Jurkat, Clone E6-1 (cell line): Measurements from ENCODE around the gene TMEM163.
"Not testable (repeated sequence)": the region's sequence is repeated elsewhere in the genome, so short reads cannot be mapped to it uniquely, and the experiment has no call there.

Source experiments
- DNase-seq: peaks from one replicate; pipeline ENCODE4 v3.0.0-alpha.2; 2011; ENCODE audit warnings: low read depth, low spot score
- H3K4me3 ChIP-seq: 2 replicates; pipeline ENCODE4 v1.5.1; 2011; ENCODE audit warnings: mild to moderate bottlenecking, low read length, control low read depth, moderate library complexity

The TMEM163 gene

DNA sequence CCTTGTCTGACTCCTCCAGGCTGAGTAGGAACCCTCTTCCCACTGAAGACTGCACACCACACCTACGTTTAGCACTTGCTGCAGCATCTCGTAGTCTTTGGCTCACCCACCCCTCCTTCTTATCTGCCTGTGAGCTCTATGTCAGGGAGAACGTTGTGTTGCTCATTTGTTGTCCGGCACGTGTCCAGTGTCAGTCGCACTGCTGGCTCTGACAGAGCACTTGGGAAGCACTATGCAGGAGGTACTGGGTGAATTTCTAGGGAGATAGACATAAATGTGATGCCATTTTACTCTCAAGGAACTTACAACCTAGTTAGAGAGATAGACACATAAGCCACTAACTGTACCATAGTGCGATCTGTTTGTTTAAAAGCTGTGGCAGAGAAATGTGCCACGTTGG is 241.8 kb downstream of the TMEM163 start:
- DNase-seq, H3K4me3 ChIP-seq: not testable (repeated sequence)

DNA sequence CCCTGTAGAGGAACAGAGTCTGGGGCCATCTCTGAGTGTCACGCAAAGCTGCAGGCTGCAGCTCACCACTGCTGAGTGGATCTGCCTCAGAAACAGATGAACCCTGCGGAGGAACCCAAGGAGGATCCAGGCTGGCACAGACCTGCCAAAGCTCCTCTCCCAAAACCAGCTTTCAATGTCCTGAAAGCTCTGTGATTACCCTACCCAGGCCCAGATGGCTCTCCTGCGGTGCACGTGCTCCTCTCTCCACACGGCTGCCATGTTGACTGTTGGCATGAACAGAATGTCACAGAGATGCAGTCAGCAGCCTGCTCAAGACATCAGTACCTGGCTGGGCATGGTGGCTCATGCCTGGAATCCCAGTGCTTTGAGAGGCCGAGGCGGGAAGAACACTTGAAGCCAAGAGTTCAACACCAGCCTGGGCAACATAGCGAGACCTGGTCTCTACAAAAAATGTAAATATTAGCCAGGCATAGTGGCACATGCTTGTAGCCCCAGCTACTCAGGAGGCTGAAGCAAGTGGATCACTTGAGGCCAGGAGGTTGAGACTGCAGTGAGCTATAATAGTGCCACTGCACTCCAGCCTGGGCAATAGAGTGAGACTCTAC is 248.1 kb downstream of the TMEM163 start:
- no peak overlapping the region for H3K4me3 ChIP-seq
- no peak for DNase-seq

DNA sequence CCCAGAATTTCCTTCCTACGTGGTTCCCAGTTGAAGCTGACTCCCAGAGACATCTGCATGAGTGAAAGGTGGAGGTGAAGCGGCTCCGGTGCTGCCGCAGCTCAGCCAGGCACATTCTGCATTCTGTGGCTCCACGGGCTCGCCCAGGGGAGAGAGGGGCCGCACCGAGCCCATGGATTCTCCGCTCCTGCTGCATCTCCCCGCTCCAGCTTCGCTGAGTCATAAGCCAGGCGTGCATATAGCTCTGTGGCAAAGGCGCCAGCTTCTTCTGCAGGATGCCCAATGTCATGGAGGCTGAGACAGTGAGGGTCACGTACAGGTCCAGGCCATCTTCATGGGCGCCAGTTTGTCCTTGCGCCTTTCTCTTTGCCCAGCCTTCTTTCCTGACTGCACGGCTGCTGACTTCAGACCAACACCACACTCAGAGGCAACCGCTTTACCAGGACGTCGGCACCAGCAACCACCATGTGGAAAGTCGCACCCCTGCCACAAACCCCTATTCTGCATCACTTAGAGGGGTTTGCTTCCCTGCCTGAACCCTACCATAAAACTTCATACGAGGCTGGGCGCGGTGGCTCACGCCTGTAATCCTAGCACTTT is 249.2 kb downstream of the TMEM163 start:
- H3K4me3 ChIP-seq: no peak overlapping the region
- no peak for DNase-seq

DNA sequence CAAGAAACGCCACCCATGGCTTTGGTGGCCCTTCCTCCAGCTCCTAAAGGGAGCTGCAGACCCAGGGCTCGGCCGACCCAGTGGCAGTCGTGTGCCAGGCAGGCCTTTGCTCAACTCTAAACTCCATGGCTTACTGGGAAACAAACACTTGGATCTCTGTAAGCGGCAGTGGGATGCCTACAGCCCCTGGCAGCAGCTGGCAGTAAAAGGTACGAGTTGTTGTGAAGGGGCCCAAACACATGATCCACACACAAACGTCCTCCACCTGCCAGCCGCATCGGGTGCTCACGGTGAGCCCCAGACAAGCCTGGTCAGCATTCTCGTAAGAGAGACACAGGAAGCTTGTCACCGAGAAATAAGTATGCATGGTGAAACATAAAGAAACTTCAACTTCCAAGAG is 250.0 kb downstream of the TMEM163 start:
- no peak overlapping the region for H3K4me3 ChIP-seq
- no peak for DNase-seq

DNA sequence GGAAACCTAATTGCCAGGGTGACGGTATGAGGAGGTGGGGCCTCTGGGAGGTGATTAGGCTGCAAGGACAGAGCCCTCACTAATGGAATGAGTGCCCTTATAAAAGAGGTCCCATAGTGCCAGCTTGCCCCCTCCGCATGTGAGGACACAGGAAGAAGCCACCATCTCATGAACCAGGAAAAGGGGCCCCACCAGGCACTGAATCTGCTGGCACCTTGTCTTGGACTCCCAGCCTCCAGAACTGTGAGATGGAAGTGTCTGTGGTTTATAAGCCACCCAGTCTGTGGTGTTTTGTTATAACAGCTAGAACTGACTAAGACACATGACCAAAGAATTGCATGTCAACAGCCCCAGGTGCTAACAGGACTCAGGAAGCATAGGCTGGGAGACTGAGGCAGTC is 250.6 kb downstream of the TMEM163 start:
- H3K4me3 ChIP-seq: no peak overlapping the region
- peak; percentile 16 for DNase-seq

DNA sequence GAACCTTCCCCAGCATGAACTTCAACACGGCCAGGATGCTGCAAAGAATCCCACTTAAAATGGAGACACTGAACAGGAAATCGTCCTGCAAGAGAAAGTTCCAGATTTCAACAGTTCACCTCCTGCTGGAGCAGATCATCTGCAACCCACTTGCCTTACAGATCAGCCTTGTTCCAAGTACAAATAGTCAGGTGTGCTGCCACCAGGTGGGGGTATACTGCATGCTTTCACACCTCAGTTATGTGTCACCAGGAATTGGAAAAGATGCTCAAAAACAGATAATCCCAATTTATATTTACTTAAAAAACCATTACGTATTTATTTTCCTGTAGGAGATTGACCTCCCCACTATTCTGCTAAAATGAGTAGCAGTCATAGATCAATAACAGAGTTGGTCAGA is 252.7 kb downstream of the TMEM163 start:
- DNase-seq: peak; percentile 45
- no peak overlapping the region for H3K4me3 ChIP-seq

DNA sequence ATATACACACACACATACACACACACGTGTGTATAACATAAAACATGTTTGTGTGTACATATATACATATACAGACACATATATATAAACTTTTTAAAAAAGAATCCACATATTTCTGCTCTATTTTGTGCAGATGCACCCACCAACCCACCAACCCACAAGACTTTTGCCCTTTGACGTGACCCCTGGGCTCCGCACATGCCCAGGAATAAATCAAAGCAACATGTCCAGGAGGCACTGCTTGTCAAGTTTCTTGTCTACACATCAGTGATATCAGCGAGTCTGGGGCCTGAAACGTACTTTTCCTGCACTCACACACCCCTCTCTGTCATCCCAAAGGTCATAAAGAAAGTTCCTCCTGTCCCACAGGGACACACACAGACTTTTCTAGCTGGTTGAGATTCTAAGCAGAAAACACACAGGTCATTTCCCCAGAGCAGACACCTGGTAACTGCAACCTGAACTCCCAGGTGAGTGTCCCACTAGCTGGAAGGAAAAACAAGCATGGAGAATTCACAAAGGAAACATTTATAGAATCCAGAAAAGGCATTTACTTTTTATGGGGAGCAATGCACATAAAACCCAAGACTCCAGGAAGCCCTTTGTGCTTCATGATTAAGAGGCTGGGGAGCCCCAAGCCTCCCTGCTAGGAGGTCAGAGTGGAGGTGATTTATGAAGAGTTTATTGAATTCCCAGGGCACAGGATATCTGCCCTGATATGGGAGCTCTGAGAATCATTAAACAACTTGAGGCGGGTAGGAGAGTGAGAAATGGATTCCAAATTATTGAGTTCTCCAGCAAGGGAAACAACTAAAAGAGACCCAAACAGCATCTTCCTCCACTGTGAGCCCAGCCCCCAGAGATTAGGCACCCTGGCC is 253.3 kb downstream of the TMEM163 start:
- no peak overlapping the region for H3K4me3 ChIP-seq
- no peak for DNase-seq

DNA sequence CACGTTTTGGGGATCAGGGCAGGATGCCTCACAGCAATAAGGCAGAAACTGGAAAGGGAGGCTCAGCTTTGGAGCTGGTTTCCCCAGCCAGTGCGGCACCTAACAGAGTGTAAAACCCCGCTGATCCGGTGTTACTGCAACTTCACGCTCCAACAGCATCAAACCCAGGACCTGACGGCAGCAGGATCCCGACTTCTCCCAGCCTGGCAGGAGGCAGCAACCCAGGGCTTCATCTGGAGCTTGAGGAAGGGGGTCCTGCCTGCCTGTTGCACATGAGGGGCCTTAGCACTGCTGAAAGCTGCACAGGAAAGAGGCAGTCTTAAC is 255.1 kb downstream of the TMEM163 start:
- H3K4me3 ChIP-seq: no peak overlapping the region
- DNase-seq: no peak

DNA sequence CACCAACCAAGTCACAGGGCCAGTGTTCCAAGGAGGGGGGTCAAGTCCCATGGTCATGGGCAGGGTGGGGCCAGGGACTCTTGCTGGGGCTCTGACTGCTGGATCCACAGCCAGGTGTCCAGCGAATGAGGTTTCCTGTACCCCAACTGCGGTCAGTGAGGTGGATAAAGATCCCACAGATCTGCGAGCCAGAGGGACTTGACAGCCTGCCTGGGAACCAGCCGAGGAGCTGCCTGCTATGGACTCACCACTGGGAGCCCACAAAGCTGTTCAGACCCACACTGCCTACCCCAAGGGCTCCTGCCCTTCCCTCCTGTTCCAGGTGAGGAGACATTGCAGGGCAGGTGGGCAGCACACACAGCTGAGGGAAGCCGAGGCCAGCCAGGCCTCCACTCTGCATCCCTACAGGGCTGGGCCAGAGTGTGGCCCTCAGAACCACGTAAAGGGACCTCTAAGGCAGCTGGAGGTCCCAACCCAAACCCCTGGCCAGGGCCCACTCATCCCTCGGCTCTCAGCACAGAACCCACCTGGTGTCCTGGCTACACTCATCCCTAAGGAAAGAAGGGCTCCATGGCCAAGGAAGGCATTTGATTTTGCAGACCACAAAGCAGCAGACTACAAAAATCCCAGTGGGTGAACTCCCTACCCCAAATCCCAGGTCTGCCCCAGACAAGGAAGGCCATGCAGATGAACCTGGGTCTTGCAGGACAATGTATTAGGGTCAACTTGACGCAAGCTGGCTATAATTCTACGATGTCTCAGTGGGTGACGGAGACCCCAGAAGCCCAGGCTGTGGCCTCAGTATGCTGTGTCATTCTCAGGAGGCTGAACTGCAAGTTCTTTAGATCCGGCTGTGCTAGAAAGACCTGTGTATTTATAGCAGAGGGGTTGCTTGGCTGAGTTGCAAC is 255.8 kb downstream of the TMEM163 start:
- DNase-seq: no peak
- H3K4me3 ChIP-seq: no peak overlapping the region

DNA sequence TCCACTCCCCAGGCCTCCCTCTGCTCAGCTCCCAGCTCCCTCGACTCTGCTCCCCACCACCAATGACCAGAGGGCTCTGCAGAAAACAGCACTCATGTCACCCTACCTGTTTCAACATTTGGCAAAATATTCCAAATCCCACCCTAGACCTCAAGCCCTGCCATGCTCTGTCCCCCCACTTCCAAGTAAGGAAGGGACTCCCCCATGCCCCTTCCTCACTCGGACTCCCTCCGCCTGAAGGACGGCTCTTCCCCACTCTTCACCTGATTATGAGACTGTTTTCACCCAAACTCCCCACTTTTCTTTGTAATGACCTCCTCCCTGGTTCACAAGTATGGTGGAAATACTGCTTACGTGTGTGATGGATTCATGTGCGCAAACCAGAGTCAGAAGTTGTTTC is 256.5 kb downstream of the TMEM163 start:
- DNase-seq: no peak
- no peak overlapping the region for H3K4me3 ChIP-seq

DNA sequence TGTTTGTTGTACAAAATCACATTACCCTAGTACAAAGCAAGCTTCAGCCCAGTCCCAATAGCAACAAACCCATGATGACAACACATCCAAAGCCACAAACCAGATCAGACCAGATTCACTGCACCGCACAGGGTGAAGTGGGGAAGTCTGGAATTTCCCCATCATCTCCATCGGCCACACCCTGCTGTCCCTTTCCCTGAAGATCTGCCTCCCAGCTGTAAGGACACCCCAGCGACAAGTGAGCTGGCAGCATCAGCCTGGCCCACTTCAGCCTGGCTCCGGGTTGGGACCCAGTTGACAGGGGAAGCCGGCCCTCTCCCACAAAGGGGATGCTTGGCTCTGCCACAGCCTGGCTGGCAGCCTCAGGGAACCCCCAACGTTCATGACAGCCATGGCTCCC is 257.3 kb downstream of the TMEM163 start:
- no peak overlapping the region for H3K4me3 ChIP-seq
- no peak for DNase-seq

DNA sequence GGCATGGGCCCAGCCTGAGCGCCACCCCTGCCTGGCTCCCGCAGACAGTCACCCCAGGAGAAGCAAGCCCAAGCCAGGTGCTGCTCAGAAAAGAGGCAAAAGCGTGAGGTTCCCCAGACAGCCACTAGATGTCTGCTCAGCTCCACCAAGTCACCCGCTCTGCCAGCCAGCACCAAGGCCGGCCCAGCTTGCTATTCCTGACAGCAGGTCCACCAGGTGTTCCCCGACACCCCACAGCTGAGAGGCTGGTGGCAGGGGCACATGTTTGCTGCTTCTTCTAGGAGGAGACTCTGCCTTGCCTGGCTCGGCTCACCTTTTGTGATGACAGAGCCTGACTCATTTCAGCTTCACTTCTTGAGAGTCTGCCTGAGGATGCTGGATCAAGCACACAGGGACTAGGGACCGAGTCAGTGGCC is 258.2 kb downstream of the TMEM163 start:
- peak; percentile 51 for DNase-seq
- no peak overlapping the region for H3K4me3 ChIP-seq

DNA sequence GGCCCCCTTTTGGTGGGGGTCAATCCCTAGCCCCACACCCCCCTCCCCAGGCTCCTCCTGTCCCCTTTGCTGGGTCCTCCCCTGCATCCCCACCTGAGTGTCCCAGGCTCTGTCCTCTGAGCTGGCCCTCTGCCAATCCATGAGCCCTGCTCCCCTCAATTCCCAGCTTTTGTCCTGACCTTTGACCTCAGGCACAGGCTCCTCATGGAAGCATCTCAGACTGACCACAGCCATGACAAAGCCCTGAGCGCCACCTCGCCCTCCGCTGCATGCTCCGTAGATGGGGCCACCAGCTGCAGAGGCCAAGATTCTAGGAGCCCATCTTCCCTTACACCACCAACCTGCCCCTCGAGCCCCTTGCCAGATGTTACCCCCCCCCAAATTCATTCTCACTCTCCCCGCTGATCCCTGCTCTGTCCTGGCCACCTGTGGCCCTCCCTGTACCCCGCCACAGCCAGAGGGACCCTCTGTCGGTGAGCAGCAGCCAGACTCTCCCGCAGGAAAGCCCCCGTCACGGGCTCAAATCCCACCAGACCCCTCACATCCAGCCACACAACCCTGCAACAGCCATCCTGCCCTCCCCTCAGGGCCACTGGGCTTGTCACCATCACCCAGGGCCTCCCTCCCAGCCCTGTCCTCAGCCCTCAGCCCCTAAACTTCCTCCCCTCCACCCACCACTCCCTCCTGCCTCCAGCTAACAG is 258.9 kb downstream of the TMEM163 start:
- H3K4me3 ChIP-seq: no peak overlapping the region
- no peak for DNase-seq

DNA sequence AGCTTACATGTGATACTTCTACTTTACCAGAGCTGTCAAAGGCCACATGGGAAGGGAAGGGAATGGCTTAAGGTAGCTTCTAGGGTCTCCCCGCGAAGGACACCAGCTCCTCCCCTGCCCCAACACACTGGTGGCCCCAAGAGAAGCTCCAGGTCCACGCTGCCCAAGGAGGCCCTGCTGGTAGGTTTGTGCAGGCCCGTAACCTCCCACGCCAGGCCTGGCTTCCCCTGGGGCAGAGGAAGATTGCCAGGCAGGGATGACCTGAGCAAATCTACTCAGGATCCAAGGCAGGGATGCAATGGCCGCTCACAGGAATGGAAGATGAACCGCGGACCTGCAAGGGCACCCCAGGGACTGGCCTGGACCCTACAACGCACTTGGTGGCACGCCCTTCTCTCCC is 259.9 kb downstream of the TMEM163 start:
- H3K4me3 ChIP-seq: no peak overlapping the region
- DNase-seq: no peak

DNA sequence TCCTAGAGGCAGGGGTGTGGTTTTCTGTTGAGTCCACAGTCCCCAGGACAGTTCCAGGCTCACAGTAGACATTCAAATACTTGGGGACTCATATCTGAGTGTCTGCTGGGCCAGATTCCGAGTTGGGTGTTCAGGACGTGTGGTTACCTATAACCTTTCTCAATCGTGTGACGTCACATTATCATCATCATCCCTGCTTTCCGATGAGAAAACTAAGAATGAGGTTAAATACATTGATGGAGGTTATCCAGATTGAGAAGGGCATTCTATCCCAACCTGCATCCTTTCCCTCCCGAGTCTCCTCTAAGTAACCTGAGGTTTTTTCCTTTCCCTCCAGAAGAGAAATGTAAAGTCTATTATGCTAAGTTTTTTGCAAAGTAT is 260.3 kb downstream of the TMEM163 start:
- no peak for DNase-seq
- H3K4me3 ChIP-seq: no peak overlapping the region

DNA sequence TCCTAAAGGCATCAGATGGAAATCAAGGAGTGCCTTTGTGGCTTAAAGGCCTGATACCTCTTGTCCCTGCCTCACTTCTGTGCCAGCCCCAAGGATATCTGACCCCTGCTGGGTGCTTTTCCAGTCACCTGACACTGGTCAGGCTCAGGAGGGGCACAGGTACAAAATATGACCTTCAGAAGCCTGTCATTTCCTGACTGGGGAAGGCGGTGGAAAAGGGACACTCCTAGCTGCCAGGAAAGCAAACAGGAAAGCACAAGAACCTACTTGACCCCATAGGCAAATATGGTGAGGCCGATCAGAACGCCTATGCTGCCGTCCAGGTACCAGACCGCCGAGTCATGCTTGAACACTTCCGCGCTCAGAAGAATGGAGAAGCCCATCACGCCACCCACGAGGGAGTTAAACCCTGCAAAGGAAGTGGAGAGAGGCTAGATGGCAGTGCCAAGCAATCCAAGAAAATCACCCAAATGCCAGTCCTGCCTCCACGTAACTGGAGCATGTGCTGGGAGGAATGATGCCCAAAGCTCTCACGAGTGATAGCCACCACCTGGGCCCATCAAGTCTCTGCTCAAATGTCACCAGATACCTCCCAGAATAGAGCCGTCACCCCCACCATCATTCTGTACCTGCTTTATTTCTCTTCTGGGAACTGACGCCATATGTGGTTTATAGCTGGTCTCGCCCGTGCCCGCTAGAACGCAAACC is 260.9 kb downstream of the TMEM163 start:
- DNase-seq: no peak
- no peak overlapping the region for H3K4me3 ChIP-seq

DNA sequence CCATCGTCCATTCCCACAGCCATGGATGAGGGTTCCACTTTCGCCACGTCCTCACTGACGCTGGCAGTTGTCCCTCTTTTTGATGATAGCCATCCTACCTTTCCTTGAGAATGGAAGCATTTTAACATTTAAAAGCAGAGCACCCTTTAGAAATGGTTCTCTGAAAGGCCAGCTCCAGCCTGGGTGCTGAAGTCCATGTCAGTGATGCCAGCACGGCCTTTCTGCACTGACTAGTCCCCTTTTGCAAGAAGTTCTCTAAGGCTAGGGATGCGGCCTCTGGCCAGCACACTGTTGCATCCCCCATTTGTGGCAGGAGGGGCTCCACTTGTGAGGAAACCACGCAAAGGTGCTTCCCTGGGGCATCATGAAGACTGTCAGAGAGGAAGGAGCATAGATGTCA is 261.4 kb downstream of the TMEM163 start:
- no peak overlapping the region for H3K4me3 ChIP-seq
- DNase-seq: no peak

DNA sequence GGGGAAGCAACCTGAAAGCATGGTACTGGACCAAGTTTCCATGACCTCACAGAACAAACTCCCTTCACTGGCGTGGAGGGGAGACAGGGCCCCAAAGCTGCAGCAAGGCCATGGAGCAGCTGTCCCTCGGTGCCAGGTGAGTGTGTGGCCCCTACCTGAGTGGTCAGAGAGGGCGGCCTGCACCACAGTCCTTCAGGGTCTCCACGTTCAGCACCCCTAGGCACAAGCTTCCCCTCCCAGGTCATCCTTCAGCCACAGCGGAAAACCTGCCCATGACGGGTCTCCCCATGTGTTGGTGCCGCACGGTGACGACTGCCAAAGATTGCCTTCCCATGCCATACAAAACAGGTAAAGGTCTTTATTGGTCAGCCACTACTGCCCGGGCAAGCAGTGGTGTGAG is 263.4 kb downstream of the TMEM163 start:
- H3K4me3 ChIP-seq: no peak overlapping the region
- no peak for DNase-seq

DNA sequence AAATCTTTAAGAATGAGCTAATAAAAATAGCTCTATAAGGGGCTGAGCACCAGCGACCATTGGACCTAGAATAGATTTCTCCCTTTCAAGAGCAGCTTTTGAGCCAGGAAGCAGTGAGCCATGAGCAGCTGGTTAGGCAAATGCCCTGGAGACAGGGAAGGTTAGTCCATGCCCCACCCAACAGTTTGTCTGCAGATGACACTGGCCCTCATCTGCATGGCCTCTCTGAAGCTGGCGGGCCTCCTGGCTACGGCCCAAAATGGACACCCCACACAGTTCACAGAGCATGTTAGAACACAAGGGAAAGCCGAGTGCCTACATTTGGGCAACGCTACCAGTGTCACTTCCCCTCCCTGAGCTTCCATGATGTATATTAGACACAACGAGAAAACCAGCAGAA is 263.9 kb downstream of the TMEM163 start:
- H3K4me3 ChIP-seq: no peak overlapping the region
- no peak for DNase-seq
